GM10847 (cell line): Measurements from ENCODE around the gene SLC35E3.

Source experiments
- POLR2A ChIP-seq: IDR thresholded peaks from 2 replicates; pipeline ENCODE4 v1.6.1; 2011; ENCODE audit not compliant: insufficient read length; ENCODE audit errors: extremely low read depth

The SLC35E3 gene

GRCh38 chr12:68803948-68804656, 58.1 kb downstream of the SLC35E3 start:
- TF ChIP-seq POLR2A = no peak

DNA sequence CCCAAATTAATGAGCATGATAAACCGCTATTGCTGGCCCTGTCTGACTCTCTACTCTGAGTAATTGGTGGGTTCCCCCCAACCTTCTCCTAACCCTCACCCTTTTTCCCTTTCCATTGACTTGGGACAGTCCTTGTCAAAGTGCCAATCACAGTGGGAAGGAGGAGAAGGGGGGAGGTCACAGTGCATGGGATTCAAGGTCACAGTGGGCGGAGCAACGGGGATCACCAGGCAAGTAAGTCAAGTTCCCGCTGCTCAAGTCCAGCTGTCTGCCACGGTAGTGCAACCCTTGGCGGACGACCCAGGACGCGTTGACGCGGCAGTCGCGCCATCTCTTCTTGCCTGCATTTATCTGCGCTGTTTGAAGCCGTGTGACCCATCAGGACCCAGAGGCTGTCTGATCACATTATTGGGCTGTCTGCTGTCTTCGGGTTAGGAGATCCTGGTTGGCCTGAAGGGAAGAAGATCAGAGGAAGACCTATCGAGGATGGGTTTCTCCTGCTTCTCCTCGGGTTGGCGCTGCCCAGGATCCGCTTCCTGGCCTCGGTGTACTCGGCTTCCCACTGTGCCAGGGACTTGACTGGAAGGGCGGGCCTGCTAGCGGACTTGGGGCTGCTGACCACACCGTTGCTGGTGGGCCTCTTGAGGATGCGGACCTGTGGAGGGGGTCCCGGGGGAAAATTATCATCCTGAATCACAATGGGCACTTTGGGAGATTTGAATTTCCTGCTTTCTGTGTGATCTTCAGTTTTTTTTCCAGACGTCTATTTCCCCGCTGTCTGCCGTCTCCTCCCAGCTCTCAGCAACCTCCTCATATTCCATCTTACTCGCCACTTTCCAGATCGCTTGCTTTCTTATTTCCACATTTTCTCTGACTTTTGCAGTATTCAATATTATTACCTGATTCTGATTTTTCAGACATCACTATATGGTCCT, 58.9 kb downstream of the SLC35E3 start:
- TF ChIP-seq POLR2A = no peak

DNA sequence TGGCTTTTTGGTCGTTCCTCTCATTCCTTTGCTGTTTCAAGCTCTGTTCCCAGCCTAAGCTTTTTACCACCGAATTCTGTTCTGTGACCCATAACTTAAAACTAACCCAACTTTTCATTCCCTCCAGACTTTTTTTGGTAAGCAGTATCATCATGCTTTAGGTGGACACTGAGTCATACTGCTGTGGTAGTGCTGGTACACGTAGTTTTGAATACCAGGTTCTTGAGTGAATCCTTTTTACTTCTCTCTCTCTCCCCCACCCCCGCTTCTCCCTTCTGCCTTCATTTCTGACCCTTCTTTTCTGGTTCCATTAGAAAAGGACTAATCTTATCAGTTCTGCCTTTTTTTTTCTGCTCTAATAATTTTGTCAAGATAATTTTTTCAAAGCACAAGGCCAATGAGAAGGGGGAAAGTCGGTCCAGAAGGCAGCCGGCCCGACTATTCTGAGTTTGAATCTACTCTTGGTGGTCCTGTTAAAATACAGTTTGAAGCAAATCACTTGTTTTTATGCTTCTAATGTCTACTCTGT, 59.7 kb downstream of the SLC35E3 start:
- TF ChIP-seq POLR2A = no peak

GRCh38 chr12:68806488-68807237, 60.7 kb downstream of the SLC35E3 start:
- no peak for TF ChIP-seq POLR2A

- TF ChIP-seq POLR2A = peak; percentile 71
Measured at GRCh38 chr12:68807576-68808387, 61.8 kb downstream of the SLC35E3 start, which contains the start of gene MDM2. MDM2 (plus strand) TSS chr12:68808177; CDS start chr12:68808478, 301 bp downstream.

DNA sequence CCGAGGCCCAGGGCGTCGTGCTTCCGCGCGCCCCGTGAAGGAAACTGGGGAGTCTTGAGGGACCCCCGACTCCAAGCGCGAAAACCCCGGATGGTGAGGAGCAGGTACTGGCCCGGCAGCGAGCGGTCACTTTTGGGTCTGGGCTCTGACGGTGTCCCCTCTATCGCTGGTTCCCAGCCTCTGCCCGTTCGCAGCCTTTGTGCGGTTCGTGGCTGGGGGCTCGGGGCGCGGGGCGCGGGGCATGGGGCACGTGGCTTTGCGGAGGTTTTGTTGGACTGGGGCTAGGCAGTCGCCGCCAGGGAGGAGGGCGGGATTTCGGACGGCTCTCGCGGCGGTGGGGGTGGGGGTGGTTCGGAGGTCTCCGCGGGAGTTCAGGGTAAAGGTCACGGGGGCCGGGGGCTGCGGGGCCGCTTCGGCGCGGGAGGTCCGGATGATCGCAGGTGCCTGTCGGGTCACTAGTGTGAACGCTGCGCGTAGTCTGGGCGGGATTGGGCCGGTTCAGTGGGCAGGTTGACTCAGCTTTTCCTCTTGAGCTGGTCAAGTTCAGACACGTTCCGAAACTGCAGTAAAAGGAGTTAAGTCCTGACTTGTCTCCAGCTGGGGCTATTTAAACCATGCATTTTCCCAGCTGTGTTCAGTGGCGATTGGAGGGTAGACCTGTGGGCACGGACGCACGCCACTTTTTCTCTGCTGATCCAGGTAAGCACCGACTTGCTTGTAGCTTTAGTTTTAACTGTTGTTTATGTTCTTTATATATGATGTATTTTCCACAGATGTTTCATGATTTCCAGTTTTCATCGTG, 62.6 kb downstream of the SLC35E3 start:
- TF ChIP-seq POLR2A = peak; percentile 70

GRCh38 chr12:68809190-68810026, 63.4 kb downstream of the SLC35E3 start:
- TF ChIP-seq POLR2A = no peak

GRCh38 chr12:68812553-68813241, 66.7 kb downstream of the SLC35E3 start:
- TF ChIP-seq POLR2A = no peak

DNA sequence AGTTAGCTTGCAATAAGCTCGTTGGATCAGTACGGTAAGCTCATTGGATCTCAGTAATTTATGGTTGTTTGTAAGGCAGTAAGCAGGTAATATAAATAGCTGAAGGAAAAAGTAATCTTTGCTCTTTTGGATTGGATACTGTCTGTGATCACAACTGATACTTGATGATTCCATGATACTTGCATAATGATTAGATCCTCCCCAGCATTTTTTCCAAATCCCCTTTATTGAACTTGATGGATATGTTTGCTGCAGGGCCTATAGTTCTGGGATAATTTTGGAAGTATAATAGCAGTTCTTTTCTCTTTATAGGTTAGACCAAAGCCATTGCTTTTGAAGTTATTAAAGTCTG, 67.2 kb downstream of the SLC35E3 start:
- TF ChIP-seq POLR2A = no peak

DNA sequence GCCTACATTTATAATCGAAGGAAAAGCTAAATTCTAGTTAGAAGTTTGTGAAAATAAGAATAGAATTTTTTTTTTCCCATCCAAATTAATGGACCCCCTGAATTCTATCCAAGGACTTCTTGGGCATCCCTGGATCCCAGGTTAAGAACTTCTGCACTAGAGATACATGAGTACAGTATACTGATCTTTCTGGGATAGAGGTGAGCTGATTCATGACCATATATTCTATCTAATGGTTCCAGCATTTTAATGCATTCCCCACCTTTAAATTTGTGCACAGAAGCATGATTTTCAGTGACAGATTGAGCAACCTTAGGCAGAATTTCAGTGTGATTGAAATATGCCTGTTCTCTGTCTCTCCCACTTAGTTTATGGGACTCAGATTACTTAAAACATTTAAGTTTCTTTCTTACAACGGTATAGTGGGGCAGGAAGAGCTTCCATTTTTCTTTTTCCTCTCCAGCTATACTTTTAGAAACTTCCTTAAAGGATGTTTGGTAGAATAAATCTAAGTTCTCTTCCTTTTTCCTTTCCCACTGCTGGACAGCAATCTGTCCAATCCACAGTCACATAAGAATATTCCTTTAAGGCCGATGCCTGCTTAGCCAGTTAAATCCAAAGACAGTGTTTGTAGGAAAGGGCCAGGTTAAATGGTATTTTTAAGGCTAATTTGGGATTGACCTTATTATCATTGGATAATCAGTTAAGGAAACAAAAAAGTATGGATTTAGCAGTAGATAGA, 68.7 kb downstream of the SLC35E3 start:
- TF ChIP-seq POLR2A = no peak

DNA sequence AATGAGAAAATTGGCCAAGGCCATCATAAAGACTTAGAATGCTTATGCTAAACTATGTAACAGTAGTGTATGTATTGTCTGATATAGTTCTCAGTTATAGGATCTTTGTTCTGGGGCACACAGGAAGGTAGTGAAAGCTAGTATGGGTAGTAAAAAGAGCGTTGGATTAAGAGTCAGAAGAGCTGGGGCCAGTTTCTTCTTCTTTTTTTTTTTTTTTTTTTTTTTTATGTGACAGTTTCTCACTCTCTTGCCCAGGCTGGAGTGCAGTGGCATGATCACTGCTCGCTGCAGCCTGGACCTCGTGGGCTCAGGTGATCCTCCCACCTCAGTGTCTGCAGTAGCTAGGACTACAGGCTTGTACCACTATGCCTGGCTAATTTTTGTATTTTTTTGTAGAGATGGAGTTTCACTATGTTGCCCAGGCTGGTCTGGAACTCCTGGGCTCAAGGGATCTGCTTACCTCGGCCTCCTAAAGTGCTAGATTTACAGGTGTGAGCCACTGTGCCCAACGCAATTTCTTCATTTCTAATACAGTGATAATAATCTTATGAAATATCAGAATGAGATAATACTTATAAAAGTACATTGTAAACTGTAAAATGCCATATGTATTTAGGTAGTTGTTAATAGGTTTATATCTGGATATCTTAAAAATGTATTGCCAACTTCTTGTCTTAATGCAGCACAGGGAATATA, 69.4 kb downstream of the SLC35E3 start:
- TF ChIP-seq POLR2A = no peak
